CMK (cell line): ENCODE measurements around the gene PDXDC1.
A peak's percentile ranks its signal among the peaks of the same experiment; 100 is the strongest.
"Not testable (repeated sequence)": the region's sequence is repeated elsewhere in the genome, so short reads cannot be mapped to it uniquely, and the experiment has no call there.

Source experiments
- DNase-seq: peaks from one replicate; pipeline ENCODE4 v3.0.0-alpha.2; 2010; ENCODE audit warnings: low read depth

The PDXDC1 gene

DNA sequence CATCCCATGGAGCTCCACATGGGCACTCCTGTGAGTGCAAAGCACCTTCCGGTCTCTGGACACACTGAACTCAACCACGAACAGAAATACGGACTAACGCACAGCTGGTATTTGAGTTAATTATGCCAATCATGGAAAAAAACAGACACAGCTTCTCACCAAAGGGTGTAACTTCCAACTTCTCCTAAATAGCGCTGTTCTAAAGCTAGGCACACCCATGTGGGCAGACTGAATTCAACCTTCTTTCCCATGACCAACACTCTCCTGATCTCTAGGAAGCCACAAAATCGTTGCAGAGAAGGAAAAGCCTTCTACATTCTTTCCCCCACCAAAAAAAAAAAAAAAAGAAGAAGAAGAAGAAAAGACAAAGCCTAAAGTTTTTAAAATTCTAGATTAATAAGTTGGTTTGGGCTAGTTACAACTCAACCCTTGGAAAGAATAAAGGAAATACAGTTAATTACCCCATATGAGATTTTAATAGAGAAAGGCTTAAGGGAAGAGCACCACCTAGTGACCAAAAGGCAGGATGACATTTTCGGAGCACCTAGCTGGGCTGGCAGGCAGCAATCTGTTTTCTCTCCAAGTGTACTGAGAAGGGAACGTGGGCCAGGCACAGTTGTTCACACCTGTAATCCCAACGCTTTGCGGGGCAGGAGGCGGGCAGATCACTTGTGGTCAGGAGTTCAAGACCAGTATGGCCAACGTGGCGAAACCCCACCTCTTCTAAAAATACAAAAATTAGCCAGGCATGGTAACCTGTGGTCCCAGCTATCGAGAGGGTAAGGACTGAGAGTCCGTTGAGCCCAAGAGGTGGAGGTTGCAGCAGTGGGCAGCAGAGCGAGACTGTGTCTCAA, 97.3 kb downstream of the PDXDC1 start:
- not testable (repeated sequence) for DNase-seq

DNA sequence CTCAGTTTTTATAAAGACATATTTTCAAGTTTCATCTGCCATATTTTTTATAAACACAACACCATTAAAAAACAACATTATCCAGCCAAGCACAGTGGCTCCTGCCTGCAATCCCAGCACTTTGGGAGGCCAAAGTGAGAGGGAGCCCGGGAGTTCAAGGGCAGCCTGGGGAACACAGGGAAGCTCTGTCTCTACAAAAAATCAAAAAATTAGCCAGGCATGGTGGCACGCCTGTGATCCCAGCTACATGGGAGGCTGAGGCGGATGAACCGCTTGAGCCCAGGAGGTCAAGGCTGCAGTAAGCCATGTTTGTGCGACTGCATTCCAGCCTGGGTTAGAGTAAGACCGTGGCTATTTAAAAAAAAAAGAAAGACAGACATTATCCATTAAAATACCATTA, 98.3 kb downstream of the PDXDC1 start:
- DNase-seq, result no peak

DNA sequence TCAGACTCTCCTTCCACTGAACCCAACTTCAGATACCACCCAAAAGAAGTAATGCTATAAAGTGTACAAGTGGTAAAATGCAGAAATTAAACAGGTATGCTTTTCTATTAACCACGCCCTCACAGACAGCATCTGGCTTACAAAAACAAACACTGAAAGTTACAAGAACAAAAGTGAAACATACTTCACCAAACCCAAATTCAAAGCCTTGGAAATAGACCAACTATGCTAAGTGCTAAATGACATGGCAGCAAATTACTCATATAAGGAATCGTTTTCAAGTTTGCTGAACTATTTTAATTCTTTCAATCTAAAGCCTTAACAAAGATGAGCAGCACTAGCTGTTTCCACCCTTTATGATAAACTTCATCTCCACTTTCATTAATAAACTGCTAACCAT, 101.3 kb downstream of the PDXDC1 start:
- not testable (repeated sequence) for DNase-seq

DNA sequence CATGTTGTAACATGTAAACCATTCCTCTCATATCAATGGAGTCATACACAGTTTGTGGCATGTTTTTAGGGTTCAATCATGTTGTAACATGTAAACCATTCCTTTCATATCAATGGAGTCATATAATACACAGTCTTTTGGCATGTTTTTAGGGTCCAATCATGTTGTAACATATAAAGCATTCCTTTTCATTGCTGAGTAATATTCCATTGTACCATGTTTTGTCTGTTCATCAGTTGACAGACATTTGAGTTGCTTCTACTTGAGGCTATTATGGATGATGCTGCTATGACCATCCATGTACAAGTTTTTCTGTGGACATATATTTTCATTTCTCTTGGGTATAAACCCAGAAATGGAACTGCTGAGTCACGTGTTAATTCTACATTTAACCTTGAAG, 106.1 kb downstream of the PDXDC1 start:
- DNase-seq, result not testable (repeated sequence)

DNA sequence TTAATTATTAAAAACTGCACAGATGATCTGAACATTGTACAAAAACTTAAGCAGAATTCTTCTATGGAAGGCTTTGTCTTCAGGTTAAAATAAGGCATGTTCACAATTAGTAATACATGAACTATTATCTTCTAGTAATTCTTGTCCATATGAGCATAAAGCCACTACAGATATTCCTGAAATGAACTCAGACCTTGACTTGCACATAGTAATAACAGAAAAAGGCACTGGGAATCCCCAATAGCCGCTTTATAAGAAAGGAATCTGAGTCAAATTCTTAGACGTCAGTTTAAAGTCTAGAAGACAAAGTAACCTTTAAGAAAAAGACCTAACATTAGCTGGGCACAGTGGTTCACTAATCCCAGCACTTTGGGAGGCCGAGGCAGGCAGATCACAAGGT, 108.0 kb downstream of the PDXDC1 start:
- not testable (repeated sequence) for DNase-seq

GRCh38 chr16:15090663-15091269, 115.9 kb downstream of the PDXDC1 start:
- DNase-seq, result not testable (repeated sequence)

DNA sequence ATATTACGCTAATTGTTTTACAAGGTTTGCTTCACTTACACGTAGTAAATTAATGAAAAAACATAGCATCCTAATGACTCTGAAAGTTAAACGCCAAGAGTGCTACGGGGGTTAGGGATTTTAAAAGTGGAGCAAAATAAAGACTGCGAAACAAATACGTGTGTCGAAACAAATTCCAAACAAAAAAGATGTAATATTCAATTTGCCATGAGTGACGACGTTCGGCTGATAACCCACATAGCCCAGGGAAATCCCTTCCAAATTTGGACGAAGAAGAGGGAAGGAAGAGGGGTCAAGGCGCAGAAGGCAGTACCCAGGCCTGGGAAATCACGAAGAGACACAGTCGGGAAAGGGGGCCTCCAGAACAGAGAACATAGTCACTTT, 118.7 kb downstream of the PDXDC1 start:
- not testable (repeated sequence) for DNase-seq

GRCh38 chr16:15093955-15094827, 119.4 kb downstream of the PDXDC1 start, which contains the start of gene RRN3:
TSS of gene RRN3 (minus strand) at chr16:15094272. CDS start at chr16:15094233, 39 bp downstream.
- DNase-seq, result peak; percentile 83

DNA sequence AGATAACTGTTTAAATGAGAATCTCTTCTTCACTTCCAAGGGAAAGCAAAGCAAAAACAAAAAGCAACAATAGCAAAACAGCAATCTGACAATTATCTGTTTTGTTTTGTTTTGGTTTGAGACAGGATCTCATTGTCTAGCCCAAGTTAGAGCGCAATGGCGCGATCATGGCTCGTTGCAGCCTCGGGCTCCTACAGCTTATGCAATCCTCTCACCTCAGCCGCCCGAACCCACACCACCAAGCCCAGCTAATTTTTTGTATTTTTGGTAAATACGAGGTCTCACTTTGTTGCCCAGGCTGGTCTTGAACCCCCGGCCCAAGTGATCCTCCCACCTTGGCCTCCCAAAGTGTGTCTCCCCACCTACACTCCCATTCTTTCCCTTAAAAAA, 121.8 kb downstream of the PDXDC1 start:
- not testable (repeated sequence) for DNase-seq

DNA sequence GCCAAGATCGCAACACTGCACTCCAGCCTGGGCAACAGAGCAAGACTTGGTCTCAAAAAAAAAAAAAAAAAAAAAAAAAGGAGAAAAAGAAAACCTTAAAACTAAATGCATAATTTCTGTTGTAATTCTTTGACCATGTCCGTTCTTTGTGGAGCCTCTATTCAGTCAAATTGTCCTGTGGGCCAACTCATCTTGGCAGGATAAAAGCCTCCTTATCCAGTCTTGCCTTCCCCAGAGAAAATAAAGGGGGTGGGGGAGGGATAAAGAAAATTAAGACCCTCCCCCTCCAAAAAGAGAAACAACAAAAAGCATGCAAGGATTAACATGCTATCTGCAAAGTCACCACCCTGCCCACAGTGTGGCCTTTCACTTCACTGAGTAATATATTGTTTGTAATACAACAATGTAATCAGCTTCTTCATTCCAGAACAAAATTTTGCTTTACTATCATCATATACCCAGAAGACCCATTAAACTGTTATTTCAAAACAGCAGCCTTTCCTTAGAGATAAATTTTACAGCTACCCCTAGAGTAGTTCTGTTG, 124.6 kb downstream of the PDXDC1 start:
- not testable (repeated sequence) for DNase-seq

DNA sequence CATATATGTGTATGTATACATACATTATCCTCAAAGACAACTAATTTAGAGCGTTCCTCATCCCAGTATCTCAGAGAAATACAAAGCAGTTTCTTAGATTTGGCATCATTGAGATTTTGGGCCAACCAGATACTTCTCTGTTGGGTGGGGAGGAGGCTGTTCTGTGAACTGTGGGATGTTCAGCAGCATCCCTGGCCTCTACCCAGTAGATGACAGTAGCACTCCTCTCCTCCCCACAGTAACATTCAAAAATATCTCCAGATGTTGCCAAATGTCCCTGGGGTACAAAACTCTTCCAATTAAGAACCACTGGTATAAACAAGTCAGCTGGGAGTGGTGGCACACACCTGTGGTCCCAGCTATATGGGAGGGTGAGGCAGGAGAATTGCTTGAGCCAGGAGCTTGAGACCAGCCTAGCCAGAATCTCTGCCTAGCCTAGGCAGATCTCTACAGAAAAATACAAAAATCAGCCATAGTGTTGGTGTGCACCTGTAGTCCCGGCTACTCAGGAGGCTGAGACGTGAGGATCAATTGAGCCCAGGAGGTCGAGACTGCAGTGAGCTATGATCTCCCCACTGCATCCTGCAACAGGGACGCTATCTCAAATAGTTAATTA, 125.7 kb downstream of the PDXDC1 start:
- DNase-seq, result not testable (repeated sequence)

- DNase-seq, result not testable (repeated sequence)
These were observed 153.0 kb downstream of the PDXDC1 start for GRCh38 chr16:15127641-15128425.

- DNase-seq, result not testable (repeated sequence)
These were observed 155.6 kb downstream of the PDXDC1 start for GRCh38 chr16:15130256-15130932.

GRCh38 chr16:15130943-15131700, 156.3 kb downstream of the PDXDC1 start:
- DNase-seq, result not testable (repeated sequence)

GRCh38 chr16:15132719-15133428, 158.0 kb downstream of the PDXDC1 start:
- DNase-seq, result not testable (repeated sequence)

GRCh38 chr16:15133554-15133953, 158.7 kb downstream of the PDXDC1 start:
- DNase-seq, result not testable (repeated sequence)

DNA sequence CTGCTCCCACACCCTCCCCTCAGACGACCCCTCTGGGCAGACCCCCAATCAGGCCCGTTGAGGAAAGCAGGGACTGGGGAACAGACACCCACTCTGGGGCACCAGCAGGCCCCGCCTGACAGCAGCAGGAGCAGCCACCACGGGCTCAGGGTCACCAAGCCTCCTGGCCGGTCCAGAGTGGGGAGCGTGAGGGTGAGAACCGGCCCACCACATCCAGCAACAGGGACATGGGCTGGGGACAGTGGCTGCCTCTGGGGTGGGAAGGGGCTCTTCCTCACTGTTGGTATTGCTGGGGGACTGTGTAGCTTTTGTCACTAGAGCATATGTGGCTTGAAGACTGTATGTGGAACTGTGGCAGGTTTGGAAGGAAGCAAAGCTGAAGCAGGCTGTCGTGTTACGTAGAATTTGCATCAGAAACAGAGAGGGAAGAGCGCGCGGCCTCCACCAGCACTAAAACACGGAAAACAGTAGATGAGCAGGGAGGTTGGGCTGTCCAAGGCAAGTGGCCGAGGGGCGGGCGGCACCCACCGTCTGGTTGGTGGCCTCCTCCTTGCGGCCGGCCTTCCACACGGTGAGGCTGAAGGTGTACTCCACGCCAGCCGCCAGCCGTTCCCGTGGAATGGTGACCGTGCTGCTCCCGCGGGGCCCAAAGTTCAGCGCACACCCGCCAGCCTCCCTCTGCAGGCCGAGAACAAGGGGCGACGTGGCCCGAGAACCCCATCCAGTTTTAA, 160.1 kb downstream of the PDXDC1 start:
- DNase-seq, result not testable (repeated sequence)
